ENCODE measurements around the gene CAMK2N2.

CAMK2N2 gene

DNA sequence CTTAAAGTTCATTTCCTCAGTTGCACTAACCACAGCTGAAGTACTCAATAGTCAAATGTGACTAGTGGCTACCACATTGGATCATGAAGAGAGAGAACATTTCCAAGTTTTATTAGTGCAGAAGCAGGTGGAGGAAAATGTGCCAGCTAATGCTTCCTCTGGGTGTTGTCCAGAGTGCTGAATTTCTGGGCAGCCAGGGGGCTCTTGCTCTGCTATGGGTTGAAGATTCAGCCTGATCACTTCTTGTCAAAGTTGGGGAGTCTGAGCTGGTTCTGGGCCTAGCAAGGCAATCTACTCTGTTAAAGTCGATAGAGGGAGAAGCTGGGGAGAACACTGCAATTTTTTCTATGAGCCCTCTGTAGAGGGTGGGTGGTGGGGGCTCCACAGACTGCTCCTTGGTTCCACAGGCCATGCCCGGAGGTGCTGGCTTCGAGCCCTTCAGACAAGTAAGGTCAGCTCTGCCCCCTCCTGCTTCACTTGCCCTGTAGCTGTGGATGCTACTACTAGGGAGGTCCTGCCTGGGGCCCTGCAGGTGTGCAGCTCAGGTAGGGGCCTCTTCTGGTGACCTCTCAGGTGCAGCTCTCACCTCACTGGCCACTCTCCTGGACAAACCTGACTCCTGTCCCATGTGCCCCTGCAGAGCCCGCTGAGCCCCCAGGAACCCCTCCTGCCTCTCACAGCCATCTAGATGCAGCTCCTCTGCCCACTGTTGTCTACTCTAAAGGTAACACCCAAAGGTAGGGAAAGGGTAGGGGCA, 20.8 kb downstream of the CAMK2N2 start:
- DNase-seq (ENCODE audit: low read depth in 3 of 3) = no peak

DNA sequence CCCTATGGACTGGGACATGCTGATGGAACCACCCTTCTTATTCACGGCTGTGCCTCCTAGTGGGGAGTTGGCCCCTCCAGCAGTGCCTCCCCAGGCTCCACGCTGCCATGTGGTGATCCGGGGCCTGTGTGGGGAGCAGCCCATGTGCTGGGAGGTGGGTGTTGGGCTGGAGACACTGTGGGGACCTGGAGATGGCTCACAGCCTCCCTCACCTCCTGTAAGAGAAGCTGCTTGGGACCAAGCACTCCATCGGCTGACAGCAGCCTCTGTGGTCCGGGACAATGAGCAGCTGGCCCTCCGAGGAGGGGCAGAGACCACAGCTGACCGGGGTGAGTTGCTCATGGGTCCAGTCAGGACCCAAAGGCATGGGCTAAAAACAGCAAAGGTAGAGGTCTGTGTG, 21.6 kb downstream of the CAMK2N2 start:
- no peak for DNase-seq (ENCODE audit: low read depth in 3 of 3)

DNA sequence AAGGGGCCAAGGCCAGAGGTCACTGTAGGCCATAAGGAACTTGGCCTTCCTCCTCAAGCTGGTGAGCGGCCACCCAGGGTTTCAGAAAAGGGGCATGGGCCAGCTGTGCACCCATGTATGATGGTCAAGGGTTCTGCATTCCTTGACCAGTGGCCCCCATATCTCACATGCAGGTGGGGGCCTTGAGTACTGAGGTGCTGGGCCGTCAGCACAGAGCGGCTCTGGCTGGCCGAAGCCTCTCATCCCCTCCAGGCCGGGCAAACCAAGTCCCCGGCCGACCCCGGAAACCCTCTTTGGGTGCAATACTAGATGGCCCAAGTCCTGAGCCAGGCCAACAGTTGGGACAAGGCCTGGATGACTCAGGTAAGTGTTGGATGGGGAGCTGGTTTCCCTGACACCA, 22.1 kb downstream of the CAMK2N2 start:
- DNase-seq (ENCODE audit: low read depth in 3 of 3) = no peak

DNA sequence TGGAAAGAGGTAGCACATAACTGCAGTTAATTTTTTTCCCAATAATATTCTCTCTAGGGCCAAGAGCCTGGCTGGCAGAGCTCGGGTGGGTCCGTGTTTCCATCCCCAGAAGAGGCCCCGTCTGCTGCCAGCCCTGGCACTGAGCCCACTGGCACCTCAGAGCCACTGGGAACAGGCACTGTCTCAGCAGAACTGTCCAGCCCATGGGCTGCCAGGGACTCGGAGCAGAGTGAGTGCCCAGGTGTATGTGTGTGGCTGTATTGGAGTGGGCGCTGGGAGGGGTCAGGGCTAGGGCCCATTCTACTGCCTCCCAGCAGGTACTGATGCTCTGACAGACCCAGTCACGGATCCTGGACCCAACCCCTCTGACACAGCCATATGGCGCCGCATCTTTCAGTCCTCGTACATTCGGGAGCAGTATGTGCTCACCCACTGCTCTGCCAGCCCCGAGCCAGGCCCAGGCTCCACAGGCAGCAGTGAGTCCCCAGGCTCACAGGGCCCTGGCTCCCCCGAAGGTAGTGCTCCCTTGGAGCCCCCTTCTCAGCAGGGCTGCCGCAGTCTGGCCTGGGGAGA, 23.0 kb downstream of the CAMK2N2 start:
- no peak for DNase-seq (ENCODE audit: low read depth in 3 of 3)

DNA sequence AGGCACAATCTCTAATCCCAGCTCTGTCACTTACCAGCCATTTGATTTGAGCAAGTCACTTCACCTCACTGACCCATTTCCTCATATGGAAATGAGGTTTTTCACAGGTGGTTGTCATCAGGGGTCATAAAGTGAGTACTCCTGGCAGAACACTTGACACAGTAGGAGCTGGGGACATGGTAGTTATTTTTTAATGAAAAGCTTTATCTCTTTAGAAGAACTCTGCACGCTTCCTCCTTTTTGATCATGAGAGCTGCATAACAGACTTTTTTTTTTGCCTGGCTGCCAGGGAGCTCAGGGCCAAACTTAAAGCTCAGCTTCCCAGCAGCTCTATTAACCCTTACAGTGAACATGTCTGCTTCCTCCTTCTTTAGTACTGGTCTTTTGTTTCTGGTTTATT, 23.5 kb downstream of the CAMK2N2 start:
- DNase-seq (ENCODE audit: low read depth in 3 of 3) = no peak

DNA sequence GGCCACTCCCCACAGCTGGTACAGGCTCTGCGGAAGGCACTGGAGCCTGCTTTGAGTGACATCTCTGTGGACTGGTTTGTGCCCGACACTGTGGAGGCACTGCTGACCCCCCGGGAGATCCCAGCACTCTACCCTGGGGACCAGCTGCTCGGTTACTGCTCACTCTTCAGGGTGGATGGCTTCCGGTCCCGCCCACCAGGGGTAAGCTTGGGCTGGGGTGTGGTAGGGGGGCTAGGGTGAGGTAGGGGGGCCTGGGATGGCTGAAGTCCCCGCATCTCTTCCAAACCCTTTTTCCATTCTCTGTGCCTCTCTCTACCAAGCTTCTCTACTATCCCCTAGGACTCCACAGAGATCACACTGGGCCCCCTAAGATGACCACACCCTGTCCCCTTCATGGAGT, 24.1 kb downstream of the CAMK2N2 start:
- DNase-seq (ENCODE audit: low read depth in 3 of 3) = no peak

DNA sequence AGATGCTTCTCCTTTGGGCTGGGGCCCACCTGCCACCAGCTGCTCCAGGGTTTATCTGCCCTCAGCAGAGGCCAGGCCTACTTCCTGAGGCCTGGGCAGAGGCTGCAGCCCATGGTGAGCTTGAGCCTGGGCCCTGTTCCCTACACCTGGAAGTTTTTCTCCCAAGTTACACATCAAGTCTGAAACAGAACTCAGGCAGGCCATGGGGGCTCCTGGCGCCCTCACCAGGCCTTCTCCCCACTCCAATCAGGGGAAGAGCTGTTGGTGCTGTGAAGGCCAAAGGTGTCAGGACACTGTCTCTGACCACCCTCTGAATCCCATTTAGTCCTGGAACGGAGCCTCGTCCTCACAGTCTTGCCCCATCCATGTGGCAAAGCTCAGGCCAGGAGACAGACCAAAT, 24.7 kb downstream of the CAMK2N2 start:
- no peak for DNase-seq (ENCODE audit: low read depth in 3 of 3)

DNA sequence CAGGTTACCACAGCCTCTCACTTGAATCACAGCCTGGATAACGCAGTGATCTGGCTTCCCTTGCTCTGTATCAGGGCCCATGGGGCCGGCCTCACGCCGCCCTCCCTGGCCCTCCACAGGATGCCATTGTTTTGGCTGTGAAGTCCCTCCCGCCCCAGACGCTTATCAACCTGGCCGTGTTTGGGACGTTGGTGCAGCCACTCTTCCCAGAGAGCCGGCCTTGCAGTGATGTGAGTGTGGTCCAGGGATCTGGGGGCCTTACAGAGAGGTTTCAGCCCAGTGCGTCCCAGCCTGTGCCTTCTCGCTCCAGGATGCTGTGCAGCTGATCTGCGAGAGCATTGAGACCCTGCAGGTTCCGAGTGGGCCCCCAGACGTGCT, 25.3 kb downstream of the CAMK2N2 start:
- no peak for DNase-seq (ENCODE audit: low read depth in 3 of 3)

DNA sequence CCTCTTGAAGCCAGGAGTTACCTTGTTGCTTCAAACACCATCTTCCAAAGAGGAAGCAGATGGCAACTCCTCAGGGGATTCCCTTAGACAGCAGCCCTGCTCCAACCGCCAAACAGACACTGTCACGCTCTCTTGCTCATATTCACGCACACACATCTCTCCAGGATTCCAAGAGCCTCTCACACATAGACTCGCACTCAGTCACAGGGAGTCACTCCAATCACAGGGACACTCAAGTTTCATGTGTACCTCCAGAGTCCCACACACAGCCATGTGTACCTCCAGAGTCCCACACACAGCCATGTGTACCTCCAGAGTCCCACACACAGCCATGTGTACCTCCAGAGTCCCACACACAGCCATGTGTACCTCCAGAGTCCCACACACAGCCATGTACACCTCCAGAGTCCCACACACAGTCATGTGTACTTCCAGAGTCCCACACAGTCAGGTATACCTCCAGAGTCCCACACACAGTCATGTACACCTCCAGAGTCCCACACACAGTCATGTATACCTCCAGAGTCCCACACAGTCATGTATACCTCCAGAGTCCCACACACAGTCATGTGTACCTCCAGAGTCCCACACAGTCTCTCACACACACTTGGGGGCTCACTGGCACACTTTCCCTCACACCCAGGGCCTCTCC, 25.8 kb downstream of the CAMK2N2 start:
- DNase-seq (ENCODE audit: low read depth in 3 of 3) = no peak

DNA sequence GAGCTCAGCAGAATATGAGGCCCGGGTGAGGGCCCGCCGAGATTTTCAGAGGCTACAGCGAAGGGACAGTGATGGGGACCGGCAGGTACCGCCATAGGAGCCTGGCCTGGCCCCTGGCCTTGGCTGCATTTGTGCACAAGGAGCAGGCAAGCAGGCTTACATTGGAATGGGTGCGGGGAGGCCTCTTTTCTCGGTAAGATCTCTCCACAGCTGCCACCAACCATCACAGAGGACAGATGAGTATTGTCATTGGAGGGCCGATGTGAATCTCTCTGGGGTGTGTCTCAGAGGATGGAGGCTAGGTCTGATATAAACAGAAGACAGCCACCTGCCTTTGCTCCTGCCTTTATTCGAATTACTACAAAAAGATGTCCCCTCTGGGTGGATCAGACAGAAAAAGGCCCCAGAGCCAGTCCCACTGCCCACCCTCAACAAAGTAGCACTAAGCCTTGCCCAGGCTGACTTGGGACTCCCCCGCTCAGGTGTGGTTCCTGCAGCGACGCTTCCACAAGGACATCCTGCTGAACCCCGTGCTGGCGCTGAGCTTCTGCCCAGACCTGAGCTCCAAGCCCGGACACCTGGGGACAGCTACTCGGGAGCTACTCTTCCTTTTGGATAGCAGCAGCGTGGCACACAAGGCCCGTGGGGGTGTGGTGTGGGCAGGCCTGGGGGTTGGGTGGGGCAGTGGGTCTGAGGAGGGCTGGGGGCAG, 26.5 kb downstream of the CAMK2N2 start:
- no peak for DNase-seq (ENCODE audit: low read depth in 3 of 3)

DNA sequence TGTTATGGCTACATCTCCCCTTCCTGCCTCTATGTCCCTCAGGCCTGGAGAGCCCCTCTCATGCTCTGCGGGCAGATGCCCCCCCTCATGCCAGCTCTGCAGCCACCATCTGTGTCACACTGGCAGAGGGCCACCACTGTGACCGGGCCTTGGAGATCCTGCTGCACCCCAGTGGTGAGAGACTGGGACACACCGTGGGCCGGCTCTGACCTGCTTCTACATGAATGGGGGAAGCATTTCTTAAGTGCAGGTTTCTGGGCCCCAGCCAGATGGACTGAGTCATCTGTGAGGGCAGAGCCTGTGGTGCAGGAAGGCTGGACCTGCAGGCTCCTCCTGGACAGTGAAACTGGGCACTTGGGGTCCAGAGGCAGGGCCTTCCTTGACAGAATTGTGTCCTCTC, 27.1 kb downstream of the CAMK2N2 start:
- DNase-seq (ENCODE audit: low read depth in 3 of 3) = no peak

DNA sequence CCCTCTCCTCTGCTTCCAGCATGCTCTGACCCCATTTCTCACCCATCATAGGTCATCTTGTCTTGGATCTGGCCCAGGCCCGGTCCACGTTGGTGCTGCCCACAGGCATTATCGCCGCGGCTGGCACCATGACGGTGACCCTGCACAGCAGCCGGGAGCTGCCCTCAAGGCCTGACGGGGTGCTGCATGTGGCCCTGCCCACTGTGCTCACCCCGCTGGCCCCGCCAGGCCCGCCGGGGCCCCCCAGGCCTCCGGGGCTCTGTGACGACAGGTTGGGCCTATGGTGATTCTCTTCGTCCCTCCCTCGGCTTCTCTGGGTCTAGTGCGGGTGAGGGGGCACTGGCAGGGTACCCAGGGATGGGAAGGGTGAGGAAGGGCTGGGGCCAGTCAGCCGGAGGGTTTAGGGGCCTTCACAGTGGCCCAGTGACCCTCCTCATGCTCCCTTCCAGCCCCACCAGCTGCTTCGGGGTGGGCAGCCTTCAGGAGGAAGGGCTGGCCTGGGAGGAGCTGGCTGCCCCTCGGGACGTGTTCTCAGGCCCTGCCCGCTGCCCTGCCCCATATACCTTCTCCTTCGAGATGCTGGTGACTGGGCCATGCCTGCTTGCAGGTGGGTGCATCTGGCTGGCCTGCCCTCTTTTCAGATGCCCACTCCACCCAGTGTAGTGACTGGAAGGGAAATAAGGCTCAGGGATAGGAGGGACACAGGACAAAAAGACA, 28.1 kb downstream of the CAMK2N2 start:
- DNase-seq (ENCODE audit: low read depth in 3 of 3) = no peak

DNA sequence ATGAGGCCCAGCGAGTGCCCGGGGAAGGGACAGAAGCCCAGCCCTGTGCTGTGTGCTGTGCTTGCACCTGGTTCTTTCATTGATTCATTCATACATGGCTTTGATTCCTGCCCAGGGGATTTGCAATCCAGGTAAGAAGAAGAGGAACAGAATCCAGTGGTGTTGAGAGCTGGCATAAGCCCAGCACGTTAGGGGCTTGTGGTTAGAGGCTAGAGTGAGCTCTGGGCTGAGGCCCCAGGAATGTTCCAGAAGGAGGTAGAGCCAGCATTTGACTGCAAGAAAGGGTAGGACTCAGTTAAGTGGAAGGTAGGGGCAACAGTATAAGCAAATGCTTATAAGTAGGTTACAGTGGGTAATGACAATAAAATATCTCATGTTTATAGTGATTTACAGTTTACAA, 29.7 kb downstream of the CAMK2N2 start:
- no peak for DNase-seq (ENCODE audit: low read depth in 3 of 3)

DNA sequence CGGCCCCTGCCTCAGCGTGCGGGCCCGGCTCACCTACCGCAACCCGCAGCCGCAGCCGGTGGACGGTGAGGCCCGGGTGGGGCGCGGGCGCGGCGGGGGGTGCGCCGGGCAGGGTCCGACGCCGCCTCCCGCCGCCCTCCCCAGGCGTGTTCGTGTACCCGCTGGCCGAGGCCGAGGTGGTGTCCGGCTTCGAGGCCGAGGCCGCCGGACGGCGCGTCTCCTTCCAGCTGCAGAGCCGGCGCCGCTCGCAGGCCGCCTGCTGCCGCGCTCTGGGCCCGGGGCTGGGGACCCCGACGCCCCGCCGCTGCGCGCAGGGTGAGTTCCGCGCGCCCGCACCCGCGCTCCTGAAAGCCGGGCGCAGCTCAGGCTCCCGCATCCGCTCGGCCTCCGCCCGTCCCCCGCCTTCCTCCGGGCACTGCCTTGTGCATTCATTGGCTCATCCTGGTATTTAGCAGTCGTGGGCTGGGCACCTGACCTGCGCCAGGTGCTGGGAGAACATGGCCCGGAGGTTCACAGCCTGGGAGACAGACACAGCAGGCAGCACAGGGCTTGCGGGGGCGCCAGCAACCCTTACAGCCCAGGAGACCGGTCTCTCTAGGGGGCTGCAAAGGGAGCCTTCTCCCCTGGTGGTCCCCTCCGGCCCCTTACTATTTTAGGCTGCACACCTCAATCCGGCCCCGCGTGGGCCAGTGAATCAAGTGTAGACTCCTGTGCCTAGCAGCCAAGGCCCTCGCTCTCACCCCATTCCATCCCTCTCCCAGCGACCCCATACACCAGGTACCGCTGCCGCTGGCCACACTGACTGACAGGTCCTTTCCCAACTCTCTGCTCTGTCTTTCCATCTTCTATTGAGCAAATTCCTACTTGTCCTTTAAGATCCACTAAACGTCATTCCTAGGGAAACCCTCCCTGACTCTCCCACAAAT, 30.5 kb downstream of the CAMK2N2 start:
- no peak for DNase-seq (ENCODE audit: low read depth in 3 of 3)

DNA sequence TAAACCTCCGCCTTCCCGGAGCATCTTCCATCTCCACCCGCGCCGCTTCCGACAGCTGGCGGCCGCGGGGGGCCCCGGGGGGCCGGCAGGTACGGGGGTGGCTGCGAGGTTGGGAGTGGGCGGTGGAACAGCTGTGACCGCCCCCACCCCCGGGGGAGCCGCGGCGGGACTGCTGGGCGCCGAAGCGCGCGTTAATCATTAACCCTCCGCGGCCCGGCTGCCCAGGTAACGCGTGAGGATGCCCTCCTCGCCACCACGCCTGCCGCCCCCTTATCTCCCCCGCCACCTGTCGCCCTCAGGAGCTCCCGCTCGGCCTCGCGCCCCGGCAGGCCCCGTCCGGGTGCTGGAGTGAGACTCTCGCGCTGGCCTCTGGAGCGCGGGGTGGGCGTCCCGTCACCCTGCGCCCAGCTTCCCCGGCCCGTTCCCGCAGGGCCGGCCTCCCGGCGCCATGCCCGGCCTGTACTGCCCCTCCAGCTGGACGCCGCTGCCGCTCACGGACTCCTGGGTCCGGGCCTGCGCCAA, 31.2 kb downstream of the CAMK2N2 start:
- no peak for DNase-seq (ENCODE audit: low read depth in 3 of 3)

DNA sequence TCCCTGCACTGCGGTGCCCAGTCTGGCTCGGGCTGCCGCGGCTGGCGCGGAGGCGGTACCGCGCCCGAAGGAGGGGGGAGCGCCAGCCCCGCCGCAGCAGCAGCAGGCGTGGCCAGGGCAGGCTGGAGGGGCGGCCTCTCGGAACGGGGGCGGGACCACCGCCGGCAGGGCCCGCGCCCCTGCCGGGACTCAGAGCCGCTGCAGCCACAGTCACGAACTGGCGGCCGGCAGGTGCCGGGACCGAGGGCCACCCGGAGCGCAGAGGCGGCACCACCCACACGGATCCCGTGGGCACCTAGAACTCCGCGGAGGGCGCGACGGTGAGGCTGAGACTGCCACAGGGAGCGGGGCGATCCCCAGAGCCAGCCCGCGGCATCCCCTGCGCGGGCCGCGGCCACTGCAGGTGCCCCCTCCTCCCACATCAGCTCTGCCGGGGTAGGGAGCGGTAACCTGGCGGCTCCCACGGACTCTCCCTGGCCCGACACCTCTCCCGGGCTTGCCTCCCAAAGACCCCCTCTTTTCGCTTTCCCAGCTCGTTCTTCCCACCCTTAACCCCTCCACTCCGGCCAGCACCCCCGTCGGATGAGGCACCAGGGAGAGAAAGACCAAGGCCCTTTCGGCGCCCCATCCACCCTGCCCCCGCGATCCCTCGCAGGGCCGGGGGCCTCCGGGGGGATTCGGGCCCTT, 31.8 kb downstream of the CAMK2N2 start, which contains the start of gene VWA5B2:
Gene VWA5B2 (plus strand): TSS at position 192 of the 687 bp plus-strand sequence. CDS start 944 bp downstream, outside the sequence.
- peak; percentile 35 to 65 (median 53) for DNase-seq (ENCODE audit: low read depth in 3 of 3)

DNA sequence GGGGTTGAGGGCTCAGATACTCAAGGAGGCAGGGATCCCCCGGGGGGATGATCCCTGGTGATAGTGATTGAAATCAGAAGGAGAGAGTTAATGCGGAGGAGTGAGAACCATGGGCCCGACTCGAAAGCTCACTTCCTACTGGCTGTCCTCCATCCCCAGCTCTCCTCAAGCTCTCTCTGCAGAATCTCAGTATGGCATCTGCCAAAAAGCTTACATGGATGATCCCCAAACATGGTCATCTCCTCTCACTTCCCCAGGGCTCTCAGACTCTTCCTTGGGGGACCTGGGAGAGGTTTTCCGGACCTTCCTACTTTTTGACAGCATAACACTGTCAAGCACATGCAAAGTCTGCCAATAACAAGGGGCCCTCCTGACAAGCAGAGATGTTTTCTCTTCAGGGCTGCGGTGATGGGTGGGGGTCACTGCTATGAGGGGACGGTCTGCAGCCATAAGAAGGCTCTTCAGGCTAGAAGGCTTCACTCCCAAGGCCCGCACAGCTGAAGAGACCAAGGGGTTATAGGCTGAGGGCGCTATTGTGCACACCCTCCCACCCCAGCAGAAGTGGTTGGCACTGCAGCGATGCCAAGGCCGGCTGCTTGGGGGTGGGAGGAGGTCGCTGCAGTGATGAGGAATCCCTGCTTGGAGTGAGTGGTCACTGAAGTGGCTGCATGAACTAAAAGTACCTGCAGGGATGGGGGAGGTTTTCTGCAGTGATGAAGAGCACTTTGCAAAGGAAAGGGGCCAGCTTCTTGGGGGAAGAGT, 32.8 kb downstream of the CAMK2N2 start:
- DNase-seq (ENCODE audit: low read depth in 3 of 3) = no peak

DNA sequence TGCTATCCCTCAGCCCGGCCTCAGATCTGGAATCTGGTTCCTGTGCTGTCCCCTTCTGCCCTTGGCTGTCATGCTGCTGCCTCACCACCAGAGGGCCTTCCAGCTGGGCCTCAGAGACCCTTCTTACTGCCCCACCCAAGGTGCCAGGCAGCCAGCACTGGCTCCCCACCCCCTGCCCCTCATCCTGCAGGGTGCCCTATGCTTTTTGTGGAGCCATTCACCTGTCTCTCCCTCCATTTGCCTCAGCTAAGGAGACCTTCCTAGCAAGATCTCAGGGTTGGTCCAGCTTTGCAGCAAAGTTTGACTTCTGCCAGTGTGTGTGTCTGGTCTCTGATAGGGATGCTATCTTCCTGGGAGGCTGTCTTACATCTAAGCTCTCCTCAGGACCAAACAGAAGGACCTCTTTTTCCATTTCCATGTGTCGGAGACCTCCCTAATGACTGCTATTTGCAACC, 33.8 kb downstream of the CAMK2N2 start:
- peak; percentile 22 to 51 (median 22) for DNase-seq (ENCODE audit: low read depth in 3 of 3)

DNA sequence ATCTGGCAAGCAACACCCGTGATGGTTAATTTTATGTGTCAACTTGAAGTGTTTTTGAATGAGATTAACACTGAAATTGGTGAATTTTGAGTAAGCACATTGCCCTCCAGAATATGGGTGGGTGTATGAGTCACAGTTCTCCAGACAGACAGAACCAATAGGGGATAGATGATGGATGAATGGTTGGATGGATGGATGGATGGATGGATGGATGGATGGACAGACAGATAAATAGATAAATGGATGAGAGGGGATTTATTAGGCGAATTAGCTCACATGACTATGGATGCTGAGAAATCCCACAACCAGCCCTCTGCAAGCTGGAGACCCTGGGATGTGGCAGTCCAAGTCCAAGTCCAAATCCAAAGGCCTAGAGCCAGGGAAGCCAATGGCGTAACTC, 37.4 kb downstream of the CAMK2N2 start:
- DNase-seq (ENCODE audit: low read depth in 3 of 3) = no peak
